IPS-18a (cell line): ENCODE data around the gene SMAD4.

ENCODE experiments used
- H3K27ac ChIP-seq: one replicate; pipeline ENCODE4 v1.5.1; 2013; ENCODE audit warnings: low read length
- H3K27me3 ChIP-seq: one replicate; pipeline ENCODE4 v1.6.1; 2013; ENCODE audit warnings: mild to moderate bottlenecking, low read length; ENCODE audit not compliant: control insufficient read depth, insufficient read depth
- H3K36me3 ChIP-seq: one replicate; pipeline ENCODE4 v1.6.1; 2013; ENCODE audit warnings: low read depth, low read length; ENCODE audit not compliant: control insufficient read depth
- H3K4me1 ChIP-seq: one replicate; pipeline ENCODE4 v1.6.1; 2013; ENCODE audit warnings: low read depth, low read length; ENCODE audit not compliant: control insufficient read depth
- H3K4me3 ChIP-seq: one replicate; pipeline ENCODE4 v1.5.1; 2013; ENCODE audit warnings: low read length
- H3K9ac ChIP-seq: one replicate; pipeline ENCODE4 v1.6.1; 2013; ENCODE audit warnings: mild to moderate bottlenecking, low read length, moderate library complexity
- H3K9me3 ChIP-seq: one replicate; pipeline ENCODE4 v1.6.1; 2013; ENCODE audit warnings: low read depth, low read length; ENCODE audit not compliant: control insufficient read depth

SMAD4 gene

GRCh38 chr18:51006948-51007789 lies 22.8 kb upstream of the SMAD4 start:
- Histone ChIP-seq H3K9me3 (no peaks in the 10 kb centered on the region), H3K36me3 (no peaks in the 10 kb centered on the region), H3K27ac (no peak overlapping the region), H3K4me3 (no peak overlapping the region), H3K27me3 (no peaks in the 10 kb centered on the region), H3K4me1 (no peaks in the 10 kb centered on the region), H3K9ac (no peak overlapping the region)

DNA sequence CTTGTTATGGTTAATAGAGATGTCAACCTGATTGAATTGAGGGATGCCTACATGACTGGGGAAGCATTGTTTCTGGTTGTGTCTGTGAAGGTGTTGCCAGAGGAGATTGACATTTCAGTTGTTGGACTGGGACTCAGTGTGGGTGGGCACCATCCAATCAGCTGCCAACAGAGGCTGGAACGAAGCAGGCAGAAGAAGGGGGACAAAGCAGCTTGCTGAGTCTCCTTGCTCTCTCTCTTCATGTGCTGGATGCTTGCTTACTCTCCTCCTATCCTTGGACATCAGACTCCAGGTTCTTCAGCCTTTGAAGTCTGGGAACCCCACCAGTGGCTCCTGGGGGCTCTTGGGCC lies 22.2 kb upstream of the SMAD4 start:
- H3K9ac ChIP-seq, result no peak overlapping the region
- H3K9me3 ChIP-seq, result no peaks in the 10 kb centered on the region
- H3K27ac ChIP-seq, result no peak overlapping the region
- H3K36me3 ChIP-seq, result no peaks in the 10 kb centered on the region
- no peaks in the 10 kb centered on the region for H3K4me1 ChIP-seq
- H3K4me3 ChIP-seq, result no peak overlapping the region
- no peaks in the 10 kb centered on the region for H3K27me3 ChIP-seq

DNA sequence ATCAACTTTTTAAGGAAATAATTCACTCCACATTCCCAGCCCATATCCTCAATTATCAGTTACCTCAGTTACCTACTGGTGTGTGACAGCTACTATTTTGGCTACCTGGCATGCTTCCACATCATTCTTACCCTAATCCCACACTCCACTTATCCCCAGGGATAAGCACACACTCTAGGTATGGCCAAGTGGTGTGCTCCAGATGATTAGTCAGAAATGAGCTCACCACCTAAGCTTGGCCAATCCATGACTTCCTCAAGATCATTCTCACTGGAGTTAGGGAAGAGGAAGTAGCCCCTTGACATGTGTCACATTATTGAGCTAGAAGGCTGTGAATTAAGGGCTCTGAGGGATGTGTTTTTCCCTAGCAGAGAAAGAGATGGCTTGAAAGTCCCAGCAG lies 20.9 kb upstream of the SMAD4 start:
- Histone ChIP-seq H3K9ac (no peak overlapping the region), H3K4me3 (no peak overlapping the region), H3K27ac (no peak overlapping the region), H3K4me1 (no peaks in the 10 kb centered on the region), H3K9me3 (no peaks in the 10 kb centered on the region), H3K36me3 (no peaks in the 10 kb centered on the region), H3K27me3 (no peaks in the 10 kb centered on the region)

DNA sequence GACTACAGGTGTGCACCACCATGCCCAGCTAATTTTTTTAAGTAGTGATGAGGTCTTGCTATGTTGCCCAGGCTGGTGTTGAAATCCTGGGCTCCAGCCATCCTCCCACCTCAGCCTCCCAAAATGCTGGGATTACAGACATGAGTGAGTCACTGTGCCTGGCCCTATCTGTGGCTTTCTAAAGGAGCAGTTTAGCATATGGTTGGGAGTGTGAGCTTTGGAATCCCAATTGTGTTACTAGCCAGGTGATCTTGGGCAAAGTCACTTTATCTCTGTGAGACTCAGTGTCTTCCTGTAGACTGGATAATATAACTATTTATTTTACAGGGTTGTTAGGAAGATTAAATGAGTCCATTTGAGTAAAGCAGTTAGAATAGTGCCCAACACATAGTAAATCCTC lies 19.8 kb upstream of the SMAD4 start:
- H3K4me3 ChIP-seq, result no peak overlapping the region
- H3K4me1 ChIP-seq, result no peaks in the 10 kb centered on the region
- no peaks in the 10 kb centered on the region for H3K27me3 ChIP-seq
- no peak overlapping the region for H3K9ac ChIP-seq
- H3K36me3 ChIP-seq, result no peaks in the 10 kb centered on the region
- H3K9me3 ChIP-seq, result no peaks in the 10 kb centered on the region
- H3K27ac ChIP-seq, result no peak overlapping the region

DNA sequence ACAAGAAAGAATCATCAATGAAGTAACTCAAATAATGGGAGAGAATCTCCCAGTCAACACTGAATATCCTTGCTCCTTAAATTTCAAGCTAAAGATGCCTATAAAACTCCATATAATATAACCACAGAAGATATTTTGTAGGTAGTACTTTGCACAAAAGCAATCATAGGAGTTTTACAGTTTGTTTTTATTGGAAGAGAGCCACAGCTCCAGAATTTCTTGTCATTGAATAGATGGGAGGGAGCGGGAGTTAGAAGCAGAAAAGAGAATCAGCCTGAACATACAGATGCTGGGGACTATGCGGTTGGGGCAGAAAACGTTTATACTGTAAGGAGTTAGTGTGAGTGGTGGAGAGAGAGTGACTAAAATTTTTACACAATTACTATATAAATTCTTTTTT lies 18.3 kb upstream of the SMAD4 start:
- H3K36me3 ChIP-seq, result no peaks in the 10 kb centered on the region
- no peak overlapping the region for H3K4me3 ChIP-seq
- H3K27me3 ChIP-seq, result no peaks in the 10 kb centered on the region
- no peak overlapping the region for H3K27ac ChIP-seq
- no peak overlapping the region for H3K9ac ChIP-seq
- H3K4me1 ChIP-seq, result peaks cover under 1% of the 10 kb centered on the region
- no peaks in the 10 kb centered on the region for H3K9me3 ChIP-seq

DNA sequence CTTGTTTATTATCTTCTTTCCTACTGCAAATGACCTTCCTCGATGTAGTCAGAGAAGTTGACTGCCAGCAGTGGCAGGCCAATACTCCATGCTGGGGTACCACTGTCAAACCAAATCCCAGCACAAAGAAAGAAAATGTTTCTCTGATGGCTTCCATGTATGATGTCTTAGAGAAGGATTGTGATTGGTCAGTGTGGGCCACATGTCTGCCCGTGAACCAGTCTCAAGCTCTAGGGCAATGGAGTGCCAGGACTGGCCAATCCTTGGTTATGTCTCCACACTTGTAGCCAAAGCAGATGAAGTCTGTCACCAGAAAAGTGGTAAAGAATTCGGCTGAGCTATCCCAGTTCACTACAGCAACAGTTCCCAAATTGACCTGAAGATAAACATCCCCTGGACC lies 17.6 kb upstream of the SMAD4 start:
- Histone ChIP-seq H3K27me3 (no peaks in the 10 kb centered on the region), H3K4me1 (peaks cover 6% of the 10 kb centered on the region), H3K36me3 (no peaks in the 10 kb centered on the region), H3K9me3 (no peaks in the 10 kb centered on the region), H3K27ac (no peak overlapping the region), H3K9ac (no peak overlapping the region), H3K4me3 (no peak overlapping the region)

GRCh38 chr18:51013259-51013658 lies 16.8 kb upstream of the SMAD4 start:
- Histone ChIP-seq H3K9me3 (no peaks in the 10 kb centered on the region), H3K9ac (no peak overlapping the region), H3K27me3 (no peaks in the 10 kb centered on the region), H3K4me1 (peaks cover 11% of the 10 kb centered on the region), H3K4me3 (no peak overlapping the region), H3K36me3 (no peaks in the 10 kb centered on the region), H3K27ac (no peak overlapping the region)

GRCh38 chr18:51017140-51017879 lies 12.7 kb upstream of the SMAD4 start:
- Histone ChIP-seq H3K27ac (no peak overlapping the region), H3K4me3 (no peak overlapping the region), H3K9ac (no peak overlapping the region), H3K27me3 (no peaks in the 10 kb centered on the region), H3K4me1 (peaks cover 11% of the 10 kb centered on the region), H3K36me3 (no peaks in the 10 kb centered on the region), H3K9me3 (no peaks in the 10 kb centered on the region)

DNA sequence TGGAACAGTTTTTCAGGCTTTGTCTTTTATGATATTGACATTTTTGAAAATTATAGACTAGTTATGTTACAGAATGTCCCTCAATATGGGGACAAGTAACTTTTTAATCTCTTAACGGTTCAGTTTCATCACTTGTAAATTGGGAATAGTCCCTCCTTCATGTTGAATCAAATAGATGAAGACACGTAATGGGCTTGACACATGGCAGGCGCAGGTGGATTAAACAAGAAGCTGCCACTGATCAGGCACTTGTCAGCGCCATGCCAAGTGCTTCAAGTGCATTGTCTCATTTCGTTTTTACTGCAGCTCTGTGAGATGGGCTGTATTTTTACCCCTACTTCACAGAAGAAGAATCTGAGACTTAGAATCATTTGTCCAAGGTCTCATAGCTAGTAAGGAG lies 9.5 kb upstream of the SMAD4 start:
- Histone ChIP-seq H3K27ac (no peak overlapping the region), H3K9ac (no peak overlapping the region), H3K4me1 (peaks cover 11% of the 10 kb centered on the region), H3K27me3 (no peaks in the 10 kb centered on the region), H3K9me3 (no peaks in the 10 kb centered on the region), H3K4me3 (no peak overlapping the region), H3K36me3 (no peaks in the 10 kb centered on the region)

GRCh38 chr18:51021226-51021965 lies 8.6 kb upstream of the SMAD4 start:
- H3K4me3 ChIP-seq, result no peak overlapping the region
- no peaks in the 10 kb centered on the region for H3K36me3 ChIP-seq
- no peak overlapping the region for H3K9ac ChIP-seq

DNA sequence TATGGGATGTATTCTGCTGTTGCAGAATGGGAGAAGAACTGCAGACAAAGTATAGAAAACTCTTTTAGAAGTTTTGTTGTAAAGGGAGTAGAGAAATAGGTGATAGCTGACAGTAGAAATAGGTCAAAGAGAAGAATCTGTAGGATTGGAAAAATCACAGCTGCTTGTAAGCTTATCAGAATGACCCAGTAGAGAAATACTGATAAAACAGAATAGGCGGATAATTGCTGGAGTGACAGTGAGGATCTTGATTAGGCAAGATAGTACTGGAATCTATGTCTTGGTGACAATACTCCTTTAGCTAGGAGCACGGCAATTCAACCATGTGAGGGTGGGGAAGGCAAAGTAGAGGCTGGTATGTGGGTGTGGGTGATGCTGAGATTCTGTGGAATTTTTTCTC lies 4.5 kb upstream of the SMAD4 start:
- Histone ChIP-seq H3K36me3 (no peaks in the 10 kb centered on the region), H3K9ac (no peak overlapping the region), H3K9me3 (no peaks in the 10 kb centered on the region), H3K4me1 (peaks cover 25% of the 10 kb centered on the region), H3K27me3 (no peaks in the 10 kb centered on the region), H3K4me3 (no peak overlapping the region), H3K27ac (no peak overlapping the region)

More at GRCh38 chr18:51021226-51021965, 8.6 kb upstream of the SMAD4 start:
- H3K9me3 ChIP-seq, result no peaks in the 10 kb centered on the region
- H3K27me3 ChIP-seq, result no peaks in the 10 kb centered on the region
- no peak overlapping the region for H3K27ac ChIP-seq
- H3K4me1 ChIP-seq, result peaks cover 11% of the 10 kb centered on the region
